ENCODE measurements around the gene RAI1.

The RAI1 gene

DNA sequence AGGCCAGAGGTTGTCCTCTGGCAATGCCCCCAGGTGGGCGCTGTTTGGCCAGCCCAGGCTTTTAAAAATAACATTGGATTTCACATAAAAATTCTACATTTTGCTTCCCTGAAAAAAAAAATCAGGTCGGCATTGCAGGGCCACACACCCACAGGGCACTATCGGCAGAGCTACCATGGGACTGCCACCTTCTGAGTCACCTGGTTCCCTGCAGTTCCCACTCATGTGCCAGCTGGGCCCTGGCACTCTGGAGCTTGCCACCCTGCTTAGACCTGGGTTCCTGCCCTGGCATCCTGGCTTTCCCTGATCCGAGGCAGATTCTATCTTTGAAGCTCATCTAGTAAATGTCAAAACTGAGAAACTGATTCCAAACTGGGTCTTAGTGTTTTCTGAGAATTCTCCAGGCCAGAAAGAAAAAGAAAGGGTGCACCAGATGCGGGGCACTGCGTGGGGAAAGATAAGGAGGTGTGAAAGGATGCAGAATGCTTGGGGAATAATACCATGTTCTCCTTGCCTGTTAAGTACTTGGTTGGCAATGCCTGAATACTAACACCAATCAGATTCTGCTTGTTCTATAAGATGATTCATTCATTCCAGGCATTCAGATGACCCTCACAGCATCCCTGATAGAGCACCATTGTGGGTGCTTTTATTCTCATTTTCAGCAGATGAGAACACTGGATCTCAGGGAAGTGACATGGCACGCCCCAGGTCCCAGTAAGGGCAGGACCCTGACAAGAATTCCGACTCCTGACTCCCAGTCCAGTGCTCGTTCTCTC lies 51.8 kb downstream of the RAI1 start:
- Histone ChIP-seq H3K9me3 (replicated peaks in 1 of 2; ENCODE audit: control insufficient read depth in 2 of 2, insufficient read depth in 1 of 2, low read depth in 1 of 2, low read length in 2 of 2) (no peaks in the 10 kb centered on the region), H2BK12ac (ENCODE audit: low read length) (no peak overlapping the region), H3K36me3 (replicated peaks in 1 of 2; ENCODE audit: control insufficient read depth in 2 of 2, insufficient read depth in 2 of 2, low read length in 2 of 2) (peaks cover 9 to 49% of the 10 kb centered on the region in 2 donors), H2BK120ac (ENCODE audit: low read depth, low read length) (no peak overlapping the region), H2AFZ (ENCODE audit: low read length) (no peak overlapping the region), H3K27me3 (ENCODE audit: control insufficient read depth in 3 of 3, insufficient read depth in 3 of 3, low read depth in 1 of 3, low read length in 3 of 3) (no peaks in the 10 kb centered on the region), H3K79me1 (ENCODE audit: low read depth, low read length) (peaks cover 33% of the 10 kb centered on the region), H3K18ac (ENCODE audit: low read length) (no peak overlapping the region), H3K4me2 (ENCODE audit: insufficient read depth, low read length, poor library complexity, severe bottlenecking) (no peak overlapping the region), H3K27ac (replicated peaks; ENCODE audit: low read length) (no peak overlapping the region), H2BK15ac (ENCODE audit: low read length) (no peak overlapping the region), H4K91ac (ENCODE audit: low read depth, low read length, poor library complexity) (no peak overlapping the region), H3K23ac (ENCODE audit: low read depth, low read length, poor library complexity) (no peak overlapping the region), H2AK5ac (ENCODE audit: low read depth, low read length) (no peak overlapping the region), H4K8ac (ENCODE audit: low read depth, low read length) (no peak overlapping the region), H3K4me3 (ENCODE audit: low read length in 2 of 2) (no peak overlapping the region), H3K4me1 (ENCODE audit: control insufficient read depth in 2 of 2, insufficient read depth in 1 of 2, low read depth in 1 of 2, low read length in 2 of 2) (peaks cover 4 to 30% of the 10 kb centered on the region in 2 donors), H2BK5ac (ENCODE audit: low read length) (no peak overlapping the region), H3K4ac (ENCODE audit: low read length) (no peak overlapping the region), H3K9ac (ENCODE audit: low read depth, low read length, poor library complexity) (no peak overlapping the region), H3K14ac (ENCODE audit: low read length) (no peak overlapping the region)
- no CpG with 5 or more reads among the region's 9 CpGs for WGBS, 2 donors (ENCODE audit: extremely low coverage in 2 of 2, insufficient read length in 2 of 2, insufficient replicate concordance in 1 of 2)
- DNase-seq (ENCODE audit: low spot score): no peak

DNA sequence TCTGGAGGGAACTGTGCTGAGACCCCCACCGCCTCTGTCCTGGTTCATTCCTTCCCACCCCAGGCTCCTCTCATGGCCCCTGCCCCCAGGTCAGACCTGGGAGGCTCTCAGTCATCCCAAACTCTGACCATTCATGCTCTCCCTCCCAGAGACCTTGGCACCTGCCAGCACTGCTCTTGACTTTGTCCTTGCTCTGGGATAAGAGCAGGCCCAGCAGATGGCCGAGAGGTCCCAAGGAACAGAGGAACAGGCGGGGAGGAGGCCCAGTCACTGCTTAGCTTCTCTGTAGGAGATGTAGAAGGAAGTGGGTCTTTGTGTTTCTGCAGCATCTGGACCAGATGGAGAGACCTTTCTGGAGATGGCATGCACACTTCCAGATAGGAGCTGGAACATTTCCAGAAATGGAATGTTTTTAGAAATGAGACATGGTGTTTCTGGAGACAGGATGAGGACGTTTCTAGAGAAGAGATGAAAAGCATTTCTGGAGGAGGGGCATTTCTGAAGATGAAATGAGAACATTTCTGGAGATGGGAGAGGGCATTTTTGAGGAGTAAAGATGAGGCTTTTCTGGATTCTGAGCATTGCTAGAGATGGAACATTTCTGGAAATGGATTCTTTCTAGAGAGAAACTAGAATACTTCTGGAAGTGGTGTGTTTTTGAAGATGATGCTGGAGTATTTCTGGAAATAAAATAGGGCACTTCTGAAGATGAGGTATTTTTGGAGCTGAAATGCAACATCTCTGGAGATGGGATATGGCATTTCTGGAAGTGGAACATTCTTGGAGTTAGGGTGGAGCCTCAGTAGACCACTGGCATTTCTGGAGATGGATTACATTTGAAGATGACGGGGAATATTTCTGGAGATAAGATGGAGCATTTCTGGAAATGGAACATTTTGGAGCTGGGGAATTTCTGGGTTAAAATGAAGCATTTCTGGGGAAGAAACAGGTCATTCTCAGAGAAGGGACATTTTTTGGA lies 55.2 kb downstream of the RAI1 start:
- H3K27ac ChIP-seq (replicated peaks; ENCODE audit: low read length): no peak overlapping the region
- H3K9me3 ChIP-seq (replicated peaks in 1 of 2; ENCODE audit: control insufficient read depth in 2 of 2, insufficient read depth in 1 of 2, low read depth in 1 of 2, low read length in 2 of 2): no peaks in the 10 kb centered on the region
- H3K36me3 ChIP-seq (replicated peaks in 1 of 2; ENCODE audit: control insufficient read depth in 2 of 2, insufficient read depth in 2 of 2, low read length in 2 of 2): peaks cover 6 to 27% of the 10 kb centered on the region in 2 donors
- no peak overlapping the region for H4K8ac ChIP-seq (ENCODE audit: low read depth, low read length)
- H2BK12ac ChIP-seq (ENCODE audit: low read length): no peak overlapping the region
- H3K4me2 ChIP-seq (ENCODE audit: insufficient read depth, low read length, poor library complexity, severe bottlenecking): no peak overlapping the region
- no peak overlapping the region for H2BK120ac ChIP-seq (ENCODE audit: low read depth, low read length)
- H2AFZ ChIP-seq (ENCODE audit: low read length): no peak overlapping the region
- H3K4me1 ChIP-seq (ENCODE audit: control insufficient read depth in 2 of 2, insufficient read depth in 1 of 2, low read depth in 1 of 2, low read length in 2 of 2): peaks cover 30 to 42% of the 10 kb centered on the region in 2 donors
- H3K4me3 ChIP-seq (ENCODE audit: low read length in 2 of 2): no peak overlapping the region
- H3K27me3 ChIP-seq (ENCODE audit: control insufficient read depth in 3 of 3, insufficient read depth in 3 of 3, low read depth in 1 of 3, low read length in 3 of 3): no peaks in the 10 kb centered on the region
- no peak overlapping the region for H3K23ac ChIP-seq (ENCODE audit: low read depth, low read length, poor library complexity)
- DNase-seq (ENCODE audit: low spot score): no peak
- WGBS, 2 donors (ENCODE audit: extremely low coverage in 2 of 2, insufficient read length in 2 of 2, insufficient replicate concordance in 1 of 2): no CpG with 5 or more reads among the region's 5 CpGs
- no peak overlapping the region for H4K91ac ChIP-seq (ENCODE audit: low read depth, low read length, poor library complexity)
- peak overlapping the region; percentile 38 for H3K9ac ChIP-seq (ENCODE audit: low read depth, low read length, poor library complexity)
- no peak overlapping the region for H2BK15ac ChIP-seq (ENCODE audit: low read length)
- no peak overlapping the region for H2AK5ac ChIP-seq (ENCODE audit: low read depth, low read length)
- peaks cover 31% of the 10 kb centered on the region for H3K79me1 ChIP-seq (ENCODE audit: low read depth, low read length)
- no peak overlapping the region for H3K18ac ChIP-seq (ENCODE audit: low read length)
- H2BK5ac ChIP-seq (ENCODE audit: low read length): peak overlapping the region; percentile 47
- H3K14ac ChIP-seq (ENCODE audit: low read length): no peak overlapping the region
- no peak overlapping the region for H3K4ac ChIP-seq (ENCODE audit: low read length)

DNA sequence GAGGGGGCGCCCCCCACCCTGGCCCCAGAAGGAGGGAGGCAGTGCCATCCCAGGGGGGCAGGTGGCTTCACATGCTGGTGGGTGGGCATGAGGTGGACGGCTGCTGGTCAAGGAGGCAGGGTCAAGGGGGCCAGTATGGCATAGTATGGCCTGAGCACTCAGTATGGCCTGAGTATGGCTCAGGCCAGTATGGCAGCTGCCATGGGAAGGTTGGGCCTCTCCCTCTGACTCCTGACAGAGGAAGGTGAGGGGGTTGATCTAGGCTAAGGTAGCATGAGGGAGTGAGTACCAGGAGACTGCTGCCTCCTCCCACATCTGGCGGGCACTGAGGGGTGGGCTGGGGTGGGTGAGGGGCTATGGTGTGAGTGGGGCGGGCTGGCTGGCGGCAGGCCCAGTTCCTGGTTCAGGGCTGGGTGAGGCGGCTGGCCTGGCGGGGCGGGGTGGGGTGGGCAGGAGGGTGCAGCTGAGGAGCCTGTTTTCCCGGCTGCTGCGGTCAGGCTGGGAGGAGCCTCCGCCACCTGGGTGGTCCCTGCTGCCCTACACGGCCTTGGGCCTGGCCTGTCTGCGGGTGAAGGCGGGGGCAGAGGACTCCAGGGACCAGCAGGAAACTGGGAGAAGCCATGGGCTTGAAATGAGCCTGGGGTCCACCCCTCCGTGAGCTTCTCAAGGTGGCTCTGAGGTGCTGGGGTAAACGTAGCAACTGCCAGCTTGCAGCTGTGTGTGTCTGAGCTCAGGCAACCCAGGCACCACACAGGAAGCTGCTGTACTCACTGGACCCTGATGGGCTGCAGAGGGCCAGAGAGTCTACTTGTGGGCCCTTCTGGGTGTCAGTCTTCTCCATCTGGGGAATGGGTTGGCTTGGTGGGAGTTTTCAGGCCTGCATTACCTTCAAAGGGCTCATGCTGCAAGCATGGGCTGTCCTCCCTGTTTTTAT lies 57.0 kb downstream of the RAI1 start:
- no peak overlapping the region for H4K8ac ChIP-seq (ENCODE audit: low read depth, low read length)
- no peak overlapping the region for H3K9ac ChIP-seq (ENCODE audit: low read depth, low read length, poor library complexity)
- H3K4me1 ChIP-seq (ENCODE audit: control insufficient read depth in 2 of 2, insufficient read depth in 1 of 2, low read depth in 1 of 2, low read length in 2 of 2): peaks cover 37 to 48% of the 10 kb centered on the region in 2 donors
- no peak overlapping the region for H3K14ac ChIP-seq (ENCODE audit: low read length)
- H3K4me2 ChIP-seq (ENCODE audit: insufficient read depth, low read length, poor library complexity, severe bottlenecking): no peak overlapping the region
- no peak overlapping the region for H3K4ac ChIP-seq (ENCODE audit: low read length)
- H3K27me3 ChIP-seq (ENCODE audit: control insufficient read depth in 3 of 3, insufficient read depth in 3 of 3, low read depth in 1 of 3, low read length in 3 of 3): no peaks in the 10 kb centered on the region
- no peak overlapping the region for H2BK5ac ChIP-seq (ENCODE audit: low read length)
- H3K18ac ChIP-seq (ENCODE audit: low read length): no peak overlapping the region
- peaks cover 2 to 11% of the 10 kb centered on the region in 2 donors for H3K36me3 ChIP-seq (replicated peaks in 1 of 2; ENCODE audit: control insufficient read depth in 2 of 2, insufficient read depth in 2 of 2, low read length in 2 of 2)
- H2AFZ ChIP-seq (ENCODE audit: low read length): no peak overlapping the region
- H2BK12ac ChIP-seq (ENCODE audit: low read length): no peak overlapping the region
- H3K4me3 ChIP-seq (ENCODE audit: low read length in 2 of 2): no peak overlapping the region
- H3K23ac ChIP-seq (ENCODE audit: low read depth, low read length, poor library complexity): no peak overlapping the region
- no peak overlapping the region for H3K27ac ChIP-seq (replicated peaks; ENCODE audit: low read length)
- no peak overlapping the region for H2BK15ac ChIP-seq (ENCODE audit: low read length)
- no peak overlapping the region for H4K91ac ChIP-seq (ENCODE audit: low read depth, low read length, poor library complexity)
- peak overlapping the region; percentile 32 for H2AK5ac ChIP-seq (ENCODE audit: low read depth, low read length)
- peaks cover 29% of the 10 kb centered on the region for H3K79me1 ChIP-seq (ENCODE audit: low read depth, low read length)
- no peak overlapping the region for H2BK120ac ChIP-seq (ENCODE audit: low read depth, low read length)
- no peak for DNase-seq (ENCODE audit: low spot score)
- WGBS, 2 donors (ENCODE audit: extremely low coverage in 2 of 2, insufficient read length in 2 of 2, insufficient replicate concordance in 1 of 2): no CpG with 5 or more reads among the region's 16 CpGs
- no peaks in the 10 kb centered on the region for H3K9me3 ChIP-seq (replicated peaks in 1 of 2; ENCODE audit: control insufficient read depth in 2 of 2, insufficient read depth in 1 of 2, low read depth in 1 of 2, low read length in 2 of 2)

Measured in neuronal stem cell (in vitro differentiated cells).